Kidney epithelial cell (primary cell): Measurements from ENCODE around the gene C10orf90. TPM values are rescaled to one million over a fixed set of nuclear protein-coding genes. Genes with fewer than 3 reads are reported as not detected.

Experiments
- DNase-seq: peaks from one replicate; pipeline ENCODE4 v3.0.0-alpha.2; 2010; ENCODE audit warnings: low read depth
- H3K27me3 ChIP-seq: 2 replicates; pipeline ENCODE4 v1.6.0; 2011; ENCODE audit warnings: low read length; ENCODE audit not compliant: control insufficient read depth, insufficient read depth
- H3K36me3 ChIP-seq: 2 replicates; pipeline ENCODE4 v1.5.1; 2011; ENCODE audit warnings: low read length; ENCODE audit not compliant: control insufficient read depth, insufficient read depth
- H3K4me3 ChIP-seq: 2 replicates; pipeline ENCODE4 v1.5.1; 2011; ENCODE audit warnings: low read depth, mild to moderate bottlenecking, control low read depth, low read length
- total RNA-seq: library from RNA; depleted of rRNA; stranded (reverse); fragments of >200 nt; gene quantifications from 2 replicates; pipeline ENCODE4 v1.2.3, GENCODE V29; 2015
- TF ChIP-seq, protein P1 (sequence below): IDR thresholded peaks from 2 replicates; pipeline ENCODE4 v1.5.1; 2011; ENCODE audit warnings: mild to moderate bottlenecking, moderate library complexity, low read length, control low read depth, inconsistent platforms; ENCODE audit not compliant: insufficient read depth, poor library complexity, severe bottlenecking

C10orf90 gene
- total RNA-seq, 1 donor from 2014 or later, result not detected

DNA sequence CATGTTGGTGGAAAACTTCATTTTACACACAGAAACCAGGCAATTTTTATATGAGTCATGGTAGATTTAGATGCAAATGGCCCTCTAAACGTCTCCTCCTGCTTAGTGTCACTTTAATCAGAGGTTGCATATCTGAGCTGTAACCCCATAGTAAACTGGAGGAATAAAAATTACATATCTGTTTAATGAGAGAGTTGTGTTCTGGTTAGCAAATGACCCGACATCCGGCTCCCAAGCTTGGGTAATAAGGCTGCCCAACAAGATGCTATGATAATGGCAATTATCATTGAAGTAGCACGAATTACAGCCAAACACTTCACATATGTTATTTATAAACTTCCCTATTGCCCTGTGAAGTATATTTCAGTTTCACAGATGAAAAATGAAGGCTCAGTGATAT, 271.6 kb downstream of the C10orf90 start:
- TF ChIP-seq, protein P1, sequence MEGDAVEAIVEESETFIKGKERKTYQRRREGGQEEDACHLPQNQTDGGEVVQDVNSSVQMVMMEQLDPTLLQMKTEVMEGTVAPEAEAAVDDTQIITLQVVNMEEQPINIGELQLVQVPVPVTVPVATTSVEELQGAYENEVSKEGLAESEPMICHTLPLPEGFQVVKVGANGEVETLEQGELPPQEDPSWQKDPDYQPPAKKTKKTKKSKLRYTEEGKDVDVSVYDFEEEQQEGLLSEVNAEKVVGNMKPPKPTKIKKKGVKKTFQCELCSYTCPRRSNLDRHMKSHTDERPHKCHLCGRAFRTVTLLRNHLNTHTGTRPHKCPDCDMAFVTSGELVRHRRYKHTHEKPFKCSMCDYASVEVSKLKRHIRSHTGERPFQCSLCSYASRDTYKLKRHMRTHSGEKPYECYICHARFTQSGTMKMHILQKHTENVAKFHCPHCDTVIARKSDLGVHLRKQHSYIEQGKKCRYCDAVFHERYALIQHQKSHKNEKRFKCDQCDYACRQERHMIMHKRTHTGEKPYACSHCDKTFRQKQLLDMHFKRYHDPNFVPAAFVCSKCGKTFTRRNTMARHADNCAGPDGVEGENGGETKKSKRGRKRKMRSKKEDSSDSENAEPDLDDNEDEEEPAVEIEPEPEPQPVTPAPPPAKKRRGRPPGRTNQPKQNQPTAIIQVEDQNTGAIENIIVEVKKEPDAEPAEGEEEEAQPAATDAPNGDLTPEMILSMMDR, result no peak
- no peak for DNase-seq
- Histone ChIP-seq H3K27me3 (no peaks in the 10 kb centered on the region), H3K36me3 (no peaks in the 10 kb centered on the region), H3K4me3 (no peak overlapping the region)

DNA sequence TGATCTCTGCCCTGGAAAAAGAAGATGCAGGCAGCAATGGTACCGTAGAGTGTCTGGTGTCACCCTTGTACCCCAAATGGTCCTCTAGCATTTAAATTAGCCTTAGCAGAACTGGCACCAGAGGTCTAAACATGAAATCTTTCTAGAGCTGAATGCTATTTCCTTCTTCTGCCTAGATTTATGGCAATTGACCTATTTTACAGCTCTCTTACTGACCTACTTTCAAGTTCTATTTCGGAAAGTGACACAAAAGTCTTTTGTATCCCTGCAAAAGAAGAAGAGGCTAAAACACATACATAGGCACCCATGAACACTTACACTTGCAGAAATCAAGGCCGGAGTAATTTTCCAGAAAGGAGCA, 272.1 kb downstream of the C10orf90 start:
- no peaks in the 10 kb centered on the region for H3K36me3 ChIP-seq
- H3K4me3 ChIP-seq, result no peak overlapping the region
- TF ChIP-seq, protein P1, result no peak
- no peak for DNase-seq
- no peaks in the 10 kb centered on the region for H3K27me3 ChIP-seq

DNA sequence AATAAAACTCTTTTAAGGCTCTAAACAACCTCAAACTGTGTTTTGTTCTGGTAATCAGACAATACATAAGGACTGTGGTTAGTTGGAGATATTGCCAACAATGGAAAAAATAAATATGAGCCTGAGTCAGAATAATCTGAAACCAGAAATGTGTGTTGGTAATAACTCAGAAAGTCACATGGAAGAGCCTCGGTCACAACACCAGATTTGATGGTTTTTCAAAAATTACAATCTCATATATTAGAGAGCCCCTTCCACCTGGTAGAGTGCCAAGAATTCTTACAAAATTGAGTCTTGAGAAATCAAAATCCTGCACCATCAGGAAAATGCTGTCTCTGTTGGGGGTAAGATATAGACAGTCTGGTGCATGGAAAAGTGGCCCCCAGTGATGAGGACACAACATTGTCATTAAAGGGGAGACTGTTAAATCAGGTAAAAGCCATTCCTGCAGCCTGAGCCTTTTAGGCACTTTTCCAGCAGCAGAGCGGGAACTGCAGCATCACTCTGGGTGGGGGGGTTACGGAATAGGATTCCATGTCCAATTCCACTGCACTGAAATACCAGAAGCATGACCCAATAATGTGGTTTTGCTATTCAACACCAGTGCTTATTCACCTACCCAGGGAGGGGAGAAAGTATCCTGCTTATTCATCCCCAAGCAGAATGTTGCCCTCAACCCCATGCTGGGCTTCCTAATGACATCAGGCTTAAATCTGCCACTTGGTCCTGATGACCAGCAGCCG, 272.7 kb downstream of the C10orf90 start:
- H3K27me3 ChIP-seq, result no peaks in the 10 kb centered on the region
- no peak overlapping the region for H3K4me3 ChIP-seq
- peak; percentile 99 for DNase-seq
- H3K36me3 ChIP-seq, result no peaks in the 10 kb centered on the region
- TF ChIP-seq, protein P1, result no peak

DNA sequence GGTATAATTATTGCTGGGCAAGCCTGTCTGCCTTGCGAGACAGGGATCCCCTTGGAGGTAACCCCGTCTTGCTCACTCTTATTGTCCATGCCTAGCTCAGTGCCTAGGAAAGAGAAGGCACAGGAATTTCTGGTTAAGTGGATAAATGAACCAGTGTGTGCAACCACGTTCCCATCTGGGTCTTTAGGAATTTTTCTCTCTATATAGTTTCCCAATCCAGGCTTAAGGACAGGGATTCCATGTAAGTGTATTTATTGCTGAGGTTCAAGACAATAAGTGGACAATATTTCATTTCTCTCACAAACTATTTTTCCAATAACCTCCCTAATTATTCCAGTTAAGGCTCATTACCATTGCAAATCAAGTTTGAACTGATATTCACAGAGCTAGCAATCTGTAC, 273.3 kb downstream of the C10orf90 start:
- DNase-seq, result no peak

DNA sequence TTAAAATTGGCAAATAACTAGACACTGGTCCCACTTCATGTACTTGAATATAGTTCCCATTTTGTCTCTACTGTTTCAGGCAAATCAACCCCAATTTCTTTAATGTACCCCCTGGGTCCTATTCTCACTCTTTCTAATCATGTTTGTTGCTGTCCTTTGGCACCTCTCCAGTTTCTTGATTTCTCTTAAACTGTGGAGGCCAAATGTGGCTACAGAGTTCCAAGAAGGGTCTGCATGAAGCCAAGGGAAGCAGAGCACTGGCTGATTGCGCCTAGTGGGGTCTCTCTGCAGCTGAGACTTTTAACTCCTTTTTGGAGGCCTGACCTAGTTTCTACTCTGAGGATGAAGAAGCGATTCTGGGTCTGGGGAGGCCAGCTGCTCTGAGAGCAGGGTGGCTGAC, 275.5 kb downstream of the C10orf90 start:
- Histone ChIP-seq H3K4me3 (no peak overlapping the region), H3K36me3 (no peaks in the 10 kb centered on the region), H3K27me3 (no peaks in the 10 kb centered on the region)
- TF ChIP-seq, protein P1, result no peak
- no peak for DNase-seq

More for the DNA sequence above, 273.3 kb downstream of the C10orf90 start:
- no peaks in the 10 kb centered on the region for H3K36me3 ChIP-seq
- TF ChIP-seq, protein P1, result no peak
- no peaks in the 10 kb centered on the region for H3K27me3 ChIP-seq
- no peak overlapping the region for H3K4me3 ChIP-seq

DNA sequence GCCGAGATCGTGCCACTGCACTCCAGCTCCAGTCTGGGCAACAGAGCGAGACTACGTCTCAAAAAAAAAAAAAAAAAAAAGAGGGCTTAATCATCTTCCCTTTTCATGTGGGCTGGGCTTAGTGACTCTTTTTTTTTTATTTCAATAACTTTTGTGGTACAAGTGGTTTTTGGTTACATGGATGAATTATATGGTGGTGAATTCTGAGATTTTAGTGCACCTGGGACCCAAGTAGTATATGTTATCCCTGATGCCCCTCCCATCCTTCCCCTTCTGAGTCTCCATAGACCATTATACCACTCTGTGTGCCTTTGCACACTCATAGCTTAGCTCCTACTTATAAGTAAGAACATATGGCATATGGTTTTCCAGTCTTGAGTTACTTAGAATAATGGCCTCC, 277.4 kb downstream of the C10orf90 start:
- H3K27me3 ChIP-seq, result no peaks in the 10 kb centered on the region
- TF ChIP-seq, protein P1, result no peak
- no peak overlapping the region for H3K4me3 ChIP-seq
- no peaks in the 10 kb centered on the region for H3K36me3 ChIP-seq
- no peak for DNase-seq
